Tibial artery (tissue), 4 donors: ENCODE data around the gene ZYX.

ENCODE experiments used
- DNase-seq, 2 donors: peaks; one replicate each; pipeline ENCODE4 v3.0.0-alpha.2; 2019
- H3K27ac ChIP-seq, 2 donors: fragments of 200-600 bp; sonication (generic) in 1 of 2; 1 replicate in 1 of 2; 2 replicates in 1 of 2; pipeline ENCODE4 v1.5.1; 2018 to 2019; ENCODE audit warnings: mild to moderate bottlenecking in 1 of 2
- H3K27me3 ChIP-seq, 2 donors: fragments of 200-600 bp; sonication (generic) in 1 of 2; one replicate each; pipeline versions ENCODE4 v1.5.1 to v1.6.0; 2016 to 2019
- H3K36me3 ChIP-seq, 3 donors: fragments of 200-600 bp; sonication (generic) in 2 of 3; one replicate each; pipeline ENCODE4 v1.5.1; 2016 to 2019; ENCODE audit warnings: mild to moderate bottlenecking in 2 of 3
- H3K4me1 ChIP-seq, 4 donors: fragments of 200-600 bp; sonication (generic) in 2 of 4; 1 replicate in 3 of 4; 2 replicates in 1 of 4; pipeline ENCODE4 v1.5.1; 2016 to 2019
- H3K4me3 ChIP-seq, 2 donors: fragments of 200-600 bp; sonication (generic) in 1 of 2; 1 replicate in 1 of 2; 2 replicates in 1 of 2; pipeline ENCODE4 v1.5.1; 2018 to 2019; ENCODE audit warnings: mild to moderate bottlenecking in 2 of 2
- H3K9me3 ChIP-seq, 3 donors: fragments of 200-600 bp; sonication (generic) in 1 of 3; one replicate each; pipeline ENCODE4 v1.5.1; 2016 to 2019
- CTCF ChIP-seq, 2 experiments: fragments of 200-600 bp in 1 of 2; fragments of 450-650 bp in 1 of 2; IDR thresholded peaks; one replicate each; pipeline ENCODE4 v1.5.1; 2017 to 2019; ENCODE audit warnings: antibody characterized with exemption in 2 of 2, mild to moderate bottlenecking in 1 of 2, moderate library complexity in 1 of 2
- intact Hi-C: fragments of 100-400 bp; cut with DNase I; formaldehyde crosslinking; loops from one replicate; pipeline ENCODE4 v1.15.0; 2023; ENCODE audit warnings: low total_unique reads

Gene ZYX

GRCh38 chr7:143387156-143387975, 6.2 kb downstream of the ZYX start:
- Histone ChIP-seq H3K27me3 (no peaks in the 10 kb centered on the region), H3K4me3 (peak overlapping the region in 1 of 2 donors; percentile 69), H3K4me1 (peaks cover 5 to 99% (median 92%) of the 10 kb centered on the region in 4 donors), H3K9me3 (no peaks in the 10 kb centered on the region), H3K27ac (peak overlapping the region; percentile 96 to 100), H3K36me3 (peaks cover 28 to 51% (median 43%) of the 10 kb centered on the region in 3 donors)
- no peak for DNase-seq
- intact Hi-C loops, result no loop called here
- TF ChIP-seq CTCF (IDR thresholded peaks at IDR 0.05), result no peak

- Histone ChIP-seq H3K27me3 (no peaks in the 10 kb centered on the region), H3K4me1 (peaks cover 5 to 100% (median 92%) of the 10 kb centered on the region in 4 donors), H3K27ac (peak overlapping the region; percentile 96 to 100), H3K36me3 (peaks cover 28 to 48% (median 48%) of the 10 kb centered on the region in 3 donors), H3K9me3 (no peaks in the 10 kb centered on the region), H3K4me3 (no peak overlapping the region)
- intact Hi-C loops, result no loop called here
- DNase-seq, result no peak
- no peak for TF ChIP-seq CTCF (IDR thresholded peaks at IDR 0.05)
Observed at GRCh38 chr7:143388051-143388450, 6.9 kb downstream of the ZYX start.

GRCh38 chr7:143388491-143389101, 7.5 kb downstream of the ZYX start:
- Histone ChIP-seq H3K4me1 (peaks cover 5 to 100% (median 92%) of the 10 kb centered on the region in 4 donors), H3K36me3 (peaks cover 28 to 52% (median 52%) of the 10 kb centered on the region in 3 donors), H3K27ac (peak overlapping the region; percentile 96 to 100), H3K27me3 (no peaks in the 10 kb centered on the region), H3K4me3 (no peak overlapping the region), H3K9me3 (no peaks in the 10 kb centered on the region)
- no peak for DNase-seq
- intact Hi-C loops, result no loop called here
- TF ChIP-seq CTCF (IDR thresholded peaks at IDR 0.05), result no peak

GRCh38 chr7:143389316-143390103, 8.4 kb downstream of the ZYX start:
- no peaks in the 10 kb centered on the region for H3K27me3 ChIP-seq
- peaks cover 28 to 55% (median 52%) of the 10 kb centered on the region in 3 donors for H3K36me3 ChIP-seq
- intact Hi-C loops, result no loop called here
- no peak overlapping the region for H3K4me3 ChIP-seq
- H3K27ac ChIP-seq, result peak overlapping the region; percentile 96 to 100
- TF ChIP-seq CTCF (IDR thresholded peaks at IDR 0.05), result no peak
- no peaks in the 10 kb centered on the region for H3K9me3 ChIP-seq
- H3K4me1 ChIP-seq, result peaks cover 5 to 96% (median 86%) of the 10 kb centered on the region in 4 donors
- peak in 1 of 2 donors; percentile 63 for DNase-seq

- intact Hi-C loops, result no loop called here
- no peaks in the 10 kb centered on the region for H3K27me3 ChIP-seq
- TF ChIP-seq CTCF (IDR thresholded peaks at IDR 0.05), result no peak
- H3K9me3 ChIP-seq, result no peaks in the 10 kb centered on the region
- H3K4me3 ChIP-seq, result no peak overlapping the region
- peaks cover 5 to 89% (median 78%) of the 10 kb centered on the region in 4 donors for H3K4me1 ChIP-seq
- DNase-seq, result peak in 1 of 2 donors; percentile 61
- peak overlapping the region; percentile 96 to 100 for H3K27ac ChIP-seq
- peaks cover 28 to 63% (median 52%) of the 10 kb centered on the region in 3 donors for H3K36me3 ChIP-seq
Observed at GRCh38 chr7:143390104-143390772, 9.1 kb downstream of the ZYX start.
